ENCODE data around the gene BTBD2.

BTBD2 gene

GRCh38 chr19:2003874-2004273 lies 11.6 kb downstream of the BTBD2 start:
- no peaks in the 10 kb centered on the region; the same call in 1 of the 2 replicates for H3K36me3 ChIP-seq (ENCODE audit: control insufficient read depth, insufficient read depth, low read length)
- DNase-seq (ENCODE audit: extremely low read depth, insufficient read length), result no peak

DNA sequence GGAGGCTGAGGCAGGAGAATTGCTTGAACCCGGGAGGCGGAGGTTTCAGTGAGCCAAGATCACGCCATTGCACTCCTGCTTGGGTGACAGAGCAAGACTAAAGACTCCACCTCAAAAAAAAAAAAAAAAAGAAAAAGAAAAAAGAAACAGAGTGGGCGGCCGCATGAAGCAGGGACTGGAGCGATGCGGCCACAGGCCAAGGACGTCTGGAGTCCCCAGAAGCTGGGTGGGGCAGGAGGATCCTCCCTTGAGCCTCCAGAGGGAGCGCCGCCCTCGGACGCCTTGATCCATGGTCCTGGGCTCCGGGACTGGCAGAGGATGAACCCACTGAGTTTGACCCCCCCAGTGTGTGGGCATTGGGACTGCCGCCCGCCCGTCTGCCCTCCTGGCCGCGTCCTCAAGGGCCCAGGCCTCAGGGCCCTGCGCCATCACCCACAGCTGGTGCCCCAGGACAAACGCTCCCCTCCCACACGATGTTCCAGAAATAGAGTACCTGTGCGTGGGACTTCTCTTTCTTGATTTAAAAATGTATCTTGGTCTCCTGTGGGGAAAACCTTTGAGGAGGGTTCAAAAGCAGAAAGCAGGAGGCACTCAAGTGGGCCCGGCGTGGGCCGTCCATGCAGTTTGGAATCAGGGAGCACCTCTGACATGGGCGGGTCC lies 15.5 kb downstream of the BTBD2 start:
- DNase-seq (ENCODE audit: extremely low read depth, insufficient read length), result peak; percentile 52
- Histone ChIP-seq H3K27me3 (replicated peaks; ENCODE audit: control insufficient read depth, insufficient read depth, low read length) (no peaks in the 10 kb centered on the region), H3K4me3 (replicated peaks; ENCODE audit: low read depth, low read length) (no peak overlapping the region), H3K36me3 (ENCODE audit: control insufficient read depth, insufficient read depth, low read length) (peaks cover 3% of the 10 kb centered on the region)
- TF ChIP-seq, protein P1, sequence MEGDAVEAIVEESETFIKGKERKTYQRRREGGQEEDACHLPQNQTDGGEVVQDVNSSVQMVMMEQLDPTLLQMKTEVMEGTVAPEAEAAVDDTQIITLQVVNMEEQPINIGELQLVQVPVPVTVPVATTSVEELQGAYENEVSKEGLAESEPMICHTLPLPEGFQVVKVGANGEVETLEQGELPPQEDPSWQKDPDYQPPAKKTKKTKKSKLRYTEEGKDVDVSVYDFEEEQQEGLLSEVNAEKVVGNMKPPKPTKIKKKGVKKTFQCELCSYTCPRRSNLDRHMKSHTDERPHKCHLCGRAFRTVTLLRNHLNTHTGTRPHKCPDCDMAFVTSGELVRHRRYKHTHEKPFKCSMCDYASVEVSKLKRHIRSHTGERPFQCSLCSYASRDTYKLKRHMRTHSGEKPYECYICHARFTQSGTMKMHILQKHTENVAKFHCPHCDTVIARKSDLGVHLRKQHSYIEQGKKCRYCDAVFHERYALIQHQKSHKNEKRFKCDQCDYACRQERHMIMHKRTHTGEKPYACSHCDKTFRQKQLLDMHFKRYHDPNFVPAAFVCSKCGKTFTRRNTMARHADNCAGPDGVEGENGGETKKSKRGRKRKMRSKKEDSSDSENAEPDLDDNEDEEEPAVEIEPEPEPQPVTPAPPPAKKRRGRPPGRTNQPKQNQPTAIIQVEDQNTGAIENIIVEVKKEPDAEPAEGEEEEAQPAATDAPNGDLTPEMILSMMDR (IDR thresholded peaks at IDR 0.05; ENCODE audit: insufficient read depth, low read length, poor library complexity, severe bottlenecking), result no peak

More at GRCh38 chr19:2003874-2004273, 11.6 kb downstream of the BTBD2 start:
- TF ChIP-seq, protein P1 (IDR thresholded peaks at IDR 0.05; ENCODE audit: insufficient read depth, low read length, poor library complexity, severe bottlenecking), result no peak
- Histone ChIP-seq H3K4me3 (replicated peaks; ENCODE audit: low read depth, low read length) (no peak overlapping the region), H3K27me3 (replicated peaks; ENCODE audit: control insufficient read depth, insufficient read depth, low read length) (no peaks in the 10 kb centered on the region)

DNA sequence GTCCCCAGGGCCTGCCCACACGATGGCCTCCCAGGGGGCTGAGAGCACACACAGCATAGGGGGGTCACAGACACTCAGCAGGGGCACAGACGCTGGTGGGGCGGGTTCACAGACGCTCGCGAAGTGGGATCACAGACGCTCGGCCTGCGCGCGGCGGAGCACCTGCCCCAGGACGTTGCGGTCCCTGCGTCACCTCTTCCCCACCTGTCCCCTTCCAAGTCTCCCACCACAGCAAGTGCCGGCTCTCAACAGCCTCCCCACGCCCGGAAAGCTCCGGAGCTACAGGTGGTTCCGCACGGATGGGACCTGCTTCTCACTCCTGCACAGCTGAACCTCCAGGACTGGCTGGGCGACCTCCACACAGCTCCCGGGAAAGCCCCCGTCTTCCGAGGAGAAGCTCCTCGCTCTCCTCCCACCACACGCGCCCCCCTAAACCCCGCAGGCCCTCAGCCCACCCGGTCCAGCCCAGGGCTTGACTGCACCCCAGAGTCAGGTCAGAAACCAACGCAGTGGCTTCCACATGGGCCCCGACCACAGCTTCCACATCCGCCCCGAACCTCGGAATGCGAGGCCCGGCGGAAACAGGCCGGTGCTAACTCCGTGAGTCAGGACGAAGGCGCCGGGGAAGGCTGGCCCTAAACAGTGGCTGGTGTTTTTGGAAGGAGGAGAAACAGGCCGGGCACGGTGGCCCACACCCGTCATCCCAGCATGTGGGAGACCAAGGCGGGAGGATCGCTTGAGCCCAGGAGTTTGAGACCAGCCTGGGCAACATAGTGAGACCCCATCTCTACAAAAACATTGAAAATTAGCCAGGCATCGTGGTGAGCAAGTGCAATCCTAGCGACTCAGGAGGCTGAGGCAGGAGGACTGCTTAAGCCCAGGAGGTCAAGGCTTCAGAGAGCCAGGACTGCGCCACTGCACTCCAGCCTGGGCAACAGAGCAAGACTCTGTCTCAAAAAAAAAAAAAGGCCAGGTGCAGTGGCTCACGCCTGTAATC lies 16.5 kb downstream of the BTBD2 start:
- H3K36me3 ChIP-seq (ENCODE audit: control insufficient read depth, insufficient read depth, low read length), result peaks cover 3% of the 10 kb centered on the region
- no peaks in the 10 kb centered on the region for H3K27me3 ChIP-seq (replicated peaks; ENCODE audit: control insufficient read depth, insufficient read depth, low read length)
- peak; percentile 29 for DNase-seq (ENCODE audit: extremely low read depth, insufficient read length)
- TF ChIP-seq, protein P1 (IDR thresholded peaks at IDR 0.05; ENCODE audit: insufficient read depth, low read length, poor library complexity, severe bottlenecking), result no peak
- no peak overlapping the region for H3K4me3 ChIP-seq (replicated peaks; ENCODE audit: low read depth, low read length)

DNA sequence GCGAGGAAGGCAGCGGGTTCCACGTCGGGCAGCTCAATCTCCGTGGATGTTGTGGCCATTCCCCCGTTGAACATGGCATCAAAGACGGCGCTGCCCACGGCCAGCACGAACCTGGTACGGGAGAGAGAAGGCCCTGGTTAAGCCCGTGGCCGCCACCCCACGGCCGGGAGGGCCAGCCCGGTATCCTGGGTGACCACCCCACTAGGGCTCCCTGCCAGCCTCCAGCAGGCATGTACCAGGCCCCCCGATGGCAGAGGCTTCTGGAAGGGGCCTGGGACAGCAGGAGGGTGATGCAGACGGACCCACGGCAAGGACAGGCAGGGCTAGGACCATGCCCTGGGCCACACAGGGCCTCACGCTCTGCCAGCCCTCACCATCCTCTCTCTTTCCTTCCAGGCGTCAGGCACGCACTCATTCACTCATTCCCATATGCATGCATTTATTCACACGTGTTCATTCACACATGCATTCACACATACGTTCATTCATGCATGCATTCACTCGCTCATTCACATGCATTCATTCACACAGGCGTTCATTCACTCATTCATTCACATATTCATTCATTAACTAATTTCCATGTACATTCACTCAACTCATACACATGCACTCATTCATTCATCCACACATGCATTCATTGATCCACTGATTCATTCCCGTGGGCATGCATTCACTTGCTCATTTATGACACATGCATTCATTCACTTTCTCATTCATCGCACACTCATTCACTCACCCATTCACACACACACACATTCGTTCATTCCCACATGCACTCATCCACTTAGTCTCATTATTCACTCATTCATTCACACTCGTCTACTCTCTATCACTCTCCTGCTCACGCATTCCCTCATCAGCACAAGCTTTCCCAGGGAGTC lies 17.9 kb downstream of the BTBD2 start:
- TF ChIP-seq, protein P1 (IDR thresholded peaks at IDR 0.05; ENCODE audit: insufficient read depth, low read length, poor library complexity, severe bottlenecking), result no peak
- no peaks in the 10 kb centered on the region for H3K27me3 ChIP-seq (replicated peaks; ENCODE audit: control insufficient read depth, insufficient read depth, low read length)
- peaks cover 3% of the 10 kb centered on the region for H3K36me3 ChIP-seq (ENCODE audit: control insufficient read depth, insufficient read depth, low read length)
- H3K4me3 ChIP-seq (replicated peaks; ENCODE audit: low read depth, low read length), result no peak overlapping the region
- DNase-seq (ENCODE audit: extremely low read depth, insufficient read length), result no peak

- peak; percentile 24 for DNase-seq (ENCODE audit: extremely low read depth, insufficient read length)
- TF ChIP-seq, protein P1 (IDR thresholded peaks at IDR 0.05; ENCODE audit: insufficient read depth, low read length, poor library complexity, severe bottlenecking), result no peak
- no peak overlapping the region for H3K4me3 ChIP-seq (replicated peaks; ENCODE audit: low read depth, low read length)
- H3K27me3 ChIP-seq (replicated peaks; ENCODE audit: control insufficient read depth, insufficient read depth, low read length), result no peaks in the 10 kb centered on the region
- peaks cover 21% of the 10 kb centered on the region for H3K36me3 ChIP-seq (ENCODE audit: control insufficient read depth, insufficient read depth, low read length)
These were observed 22.7 kb downstream of the BTBD2 start for GRCh38 chr19:1992759-1993260.

All from GM06990 (cell line).